ENCODE data around the gene WSB1.

GRCh38 chr17:27326051-27326450 is 32.1 kb downstream of the WSB1 start:
- TF ChIP-seq EZH2 (IDR thresholded peaks at IDR 0.05; ENCODE audit: low read length, unreplicated experiment): no peak
- no peak for TF ChIP-seq EZH2phosphoT487 (IDR thresholded peaks at IDR 0.05; ENCODE audit: borderline replicate concordance, low read length)
